Skin epidermis (tissue), 12 donors: ENCODE measurements around the gene ETF1.
"Not testable (repeated sequence)": the region's sequence is repeated elsewhere in the genome, so short reads cannot be mapped to it uniquely, and the experiment has no call there.

Source experiments
- H3K27ac ChIP-seq, 21 experiments: fragments of 200-600 bp; sonication (generic) in 11 of 21; one replicate each; pipeline ENCODE4 v1.5.0; 2020; ENCODE audit warnings: mild to moderate bottlenecking in 3 of 21, inconsistent platforms in 2 of 21, moderate library complexity in 2 of 21
- H3K4me3 ChIP-seq, 7 experiments: fragments of 200-600 bp; sonication (generic) in 2 of 7; one replicate each; pipeline ENCODE4 v1.5.0; 2020; ENCODE audit warnings: inconsistent platforms in 2 of 7, mild to moderate bottlenecking in 2 of 7, moderate library complexity in 1 of 7

Gene ETF1

GRCh38 chr5:138536665-138537315 lies 6.2 kb downstream of the ETF1 start:
- peak overlapping the region in 1 of 21 experiments; percentile 50 for H3K27ac ChIP-seq
- no peak overlapping the region for H3K4me3 ChIP-seq

- Histone ChIP-seq H3K27ac (peak overlapping the region in 1 of 21 experiments; percentile 50), H3K4me3 (no peak overlapping the region)
These were observed 6.8 kb downstream of the ETF1 start for GRCh38 chr5:138536215-138536614.

- no peak overlapping the region for H3K4me3 ChIP-seq
- peak overlapping the region in 1 of 21 experiments; percentile 19 for H3K27ac ChIP-seq
These were observed 8.8 kb downstream of the ETF1 start for GRCh38 chr5:138533973-138534941.

- Histone ChIP-seq H3K27ac (peak overlapping the region in 3 of 21 experiments; percentile 11 to 58 (median 21)), H3K4me3 (no peak overlapping the region)
These were observed 13.2 kb downstream of the ETF1 start for GRCh38 chr5:138529812-138530211.

GRCh38 chr5:138528744-138529469 lies 14.1 kb downstream of the ETF1 start:
- Histone ChIP-seq H3K4me3 (no peak overlapping the region), H3K27ac (peak overlapping the region in 1 of 21 experiments; percentile 58)

- no peak overlapping the region for H3K4me3 ChIP-seq
- no peak overlapping the region for H3K27ac ChIP-seq
These were observed 14.8 kb downstream of the ETF1 start for GRCh38 chr5:138528208-138528607.

- peak overlapping the region in 2 of 21 experiments; percentile 10 to 17 for H3K27ac ChIP-seq
- no peak overlapping the region for H3K4me3 ChIP-seq
These were observed 15.9 kb downstream of the ETF1 start for GRCh38 chr5:138527170-138527569.

GRCh38 chr5:138523406-138523805 lies 19.6 kb downstream of the ETF1 start:
- Histone ChIP-seq H3K27ac (no peak overlapping the region), H3K4me3 (no peak overlapping the region)

GRCh38 chr5:138520971-138521370 lies 22.1 kb downstream of the ETF1 start:
- Histone ChIP-seq H3K27ac (no peak overlapping the region), H3K4me3 (no peak overlapping the region)

- Histone ChIP-seq H3K4me3 (no peak overlapping the region), H3K27ac (no peak overlapping the region)
These were observed 25.6 kb downstream of the ETF1 start for GRCh38 chr5:138517437-138517836.

GRCh38 chr5:138515556-138516245 lies 27.3 kb downstream of the ETF1 start:
- Histone ChIP-seq H3K27ac (no peak overlapping the region), H3K4me3 (no peak overlapping the region)

- Histone ChIP-seq H3K4me3 (no peak overlapping the region), H3K27ac (peak overlapping the region in 1 of 21 experiments; percentile 46)
These were observed 29.0 kb downstream of the ETF1 start for GRCh38 chr5:138514021-138514420.

GRCh38 chr5:138508958-138509357 lies 34.1 kb downstream of the ETF1 start:
- Histone ChIP-seq H3K27ac (peak overlapping the region in 2 of 21 experiments; percentile 1 to 45), H3K4me3 (no peak overlapping the region)

- peak overlapping the region in 7 of 21 experiments; percentile 6 to 56 (median 35) for H3K27ac ChIP-seq
- not testable (repeated sequence) for H3K4me3 ChIP-seq
These were observed 35.6 kb downstream of the ETF1 start for GRCh38 chr5:138507485-138507884.

GRCh38 chr5:138506370-138507306 lies 36.4 kb downstream of the ETF1 start:
- Histone ChIP-seq H3K4me3 (no peak overlapping the region), H3K27ac (peak overlapping the region in 8 of 21 experiments; percentile 9 to 42 (median 22))

GRCh38 chr5:138504799-138505198 lies 38.2 kb downstream of the ETF1 start:
- Histone ChIP-seq H3K4me3 (no peak overlapping the region), H3K27ac (peak overlapping the region in 12 of 21 experiments; percentile 10 to 78 (median 64))

GRCh38 chr5:138503487-138504270 lies 39.4 kb downstream of the ETF1 start:
- H3K4me3 ChIP-seq = no peak overlapping the region
- H3K27ac ChIP-seq = peak overlapping the region in 15 of 21 experiments; percentile 6 to 69 (median 48)
